Common myeloid progenitor, CD34-positive (primary cell): ENCODE data around the gene OR2T11.
"Not testable (repeated sequence)": the region's sequence is repeated elsewhere in the genome, so short reads cannot be mapped to it uniquely, and the experiment has no call there.

Experiments
- CTCF ChIA-PET: fragments of 350-600 bp; sonication (Branson Sonifier 250); formaldehyde crosslinking; loops from one replicate; lab custom pipeline; 2021; ENCODE audit warnings: antibody characterized with exemption; lab: Charles Lee
- POLR2A ChIA-PET: fragments of 350-600 bp; sonication (Branson Sonifier 250); formaldehyde crosslinking; loops from one replicate; lab custom pipeline; 2021; ENCODE audit warnings: antibody characterized with exemption; lab: Charles Lee
- DNase-seq, 3 donors: peaks; one replicate each; pipeline versions ENCODE4 v3.0.0 to v3.0.0-alpha.2; 2013
- H3K27ac ChIP-seq, 2 experiments: 1 replicate in 1 of 2; 2 replicates in 1 of 2; pipeline ENCODE4 v1.7.0; 2013; ENCODE audit warnings: inconsistent platforms in 2 of 2, low read length in 2 of 2, mild to moderate bottlenecking in 2 of 2, low read depth in 1 of 2, moderate library complexity in 1 of 2; ENCODE audit not compliant: severe bottlenecking in 2 of 2, insufficient read depth in 1 of 2, poor library complexity in 1 of 2
- H3K27me3 ChIP-seq, 5 experiments: replicated peaks in 2 of 5; 1 replicate in 3 of 5; 2 replicates in 2 of 5; pipeline versions ENCODE4 v1.6.1 to v1.7.0; 2013; ENCODE audit warnings: low read length in 4 of 5, mild to moderate bottlenecking in 2 of 5, moderate library complexity in 2 of 5, inconsistent platforms in 1 of 5; ENCODE audit not compliant: insufficient read depth in 5 of 5, control insufficient read depth in 4 of 5
- H3K36me3 ChIP-seq, 4 experiments: 1 replicate in 2 of 4; 2 replicates in 2 of 4; pipeline versions ENCODE4 v1.6.1 to v1.7.0; 2013; ENCODE audit warnings: low read length in 3 of 4, control low read depth in 1 of 4, mild to moderate bottlenecking in 1 of 4; ENCODE audit not compliant: control insufficient read depth in 4 of 4, insufficient read depth in 4 of 4
- H3K4me1 ChIP-seq, 4 experiments: 1 replicate in 3 of 4; 2 replicates in 1 of 4; pipeline versions ENCODE4 v1.6.1 to v1.7.1; 2013; ENCODE audit warnings: low read length in 3 of 4, mild to moderate bottlenecking in 3 of 4, control low read depth in 1 of 4, inconsistent platforms in 1 of 4, moderate library complexity in 1 of 4; ENCODE audit not compliant: control insufficient read depth in 4 of 4, insufficient read depth in 4 of 4; ENCODE audit errors: control extremely low read depth in 1 of 4
- H3K4me3 ChIP-seq, 7 experiments: 1 replicate in 4 of 7; 2 replicates in 3 of 7; pipeline versions ENCODE4 v1.5.1 to v1.7.0; 2013; ENCODE audit warnings: mild to moderate bottlenecking in 7 of 7, low read length in 6 of 7, moderate library complexity in 6 of 7, inconsistent platforms in 2 of 7, low read depth in 2 of 7, control low read depth in 1 of 7; ENCODE audit not compliant: insufficient read depth in 4 of 7, control insufficient read depth in 1 of 7; ENCODE audit errors: extremely low read depth in 1 of 7
- H3K9me3 ChIP-seq, 5 experiments: 1 replicate in 4 of 5; 2 replicates in 1 of 5; pipeline versions ENCODE4 v1.6.1 to v1.7.1; 2013; ENCODE audit warnings: low read length in 4 of 5, mild to moderate bottlenecking in 2 of 5, inconsistent platforms in 1 of 5, low read depth in 1 of 5, moderate library complexity in 1 of 5; ENCODE audit not compliant: control insufficient read depth in 4 of 5, insufficient read depth in 2 of 5; ENCODE audit errors: control extremely low read depth in 1 of 5
- WGBS: methylation state at CpG from one replicate; pipeline ENCODE4 v1.1.5; 2013; ENCODE audit not compliant: insufficient coverage; 5-methylcytosine and 5-hydroxymethylcytosine counted together

OR2T11 gene

DNA sequence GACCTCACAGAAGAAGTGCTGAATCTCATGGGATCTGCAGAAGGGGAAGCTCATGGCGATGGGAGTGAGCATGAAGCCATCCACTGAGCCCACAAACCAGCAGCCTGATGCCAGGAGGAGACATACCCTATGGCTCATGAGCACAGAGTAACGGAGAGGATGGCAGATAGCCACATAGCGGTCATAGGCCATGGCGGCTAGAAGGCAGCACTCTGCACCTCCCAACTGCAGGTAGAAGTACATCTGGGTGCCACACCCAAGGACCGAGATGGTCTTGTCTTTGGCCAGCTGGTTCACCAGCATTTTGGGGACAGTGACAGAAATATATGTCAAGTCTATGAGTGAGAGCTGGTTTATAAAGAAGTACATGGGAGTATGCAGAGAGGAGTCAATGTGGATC lies 41.7 kb downstream of the OR2T11 start:
- CTCF ChIA-PET: no interaction called here
- Histone ChIP-seq H3K27ac (no peak overlapping the region), H3K36me3 (no peaks in the 10 kb centered on the region), H3K9me3 (no peaks in the 10 kb centered on the region), H3K27me3 (no peaks in the 10 kb centered on the region), H3K4me1 (peaks cover 0 to 3% (median 0%) of the 10 kb centered on the region in 4 experiments), H3K4me3 (no peak overlapping the region)
- POLR2A ChIA-PET: no interaction called here
- 100% methylated on average over 4 of the region's 5 CpGs for WGBS
- DNase-seq: no peak

- ChIA-PET POLR2A (no interaction called here), CTCF (no interaction called here)
These were observed 42.2 kb downstream of the OR2T11 start for GRCh38 chr1:248592655-248593054.

GRCh38 chr1:248590055-248590454 lies 44.8 kb downstream of the OR2T11 start:
- 93% methylated on average over 13 of the region's 17 CpGs for WGBS

More at GRCh38 chr1:248592655-248593054, 42.2 kb downstream of the OR2T11 start:
- Histone ChIP-seq H3K36me3 (no peaks in the 10 kb centered on the region), H3K9me3 (no peaks in the 10 kb centered on the region), H3K4me3 (no peak overlapping the region), H3K4me1 (peaks cover 0 to 3% (median 0%) of the 10 kb centered on the region in 4 experiments), H3K27ac (no peak overlapping the region), H3K27me3 (no peaks in the 10 kb centered on the region)
- no peak for DNase-seq
- WGBS: no CpG with 5 or more reads among the region's 1 CpG

DNA sequence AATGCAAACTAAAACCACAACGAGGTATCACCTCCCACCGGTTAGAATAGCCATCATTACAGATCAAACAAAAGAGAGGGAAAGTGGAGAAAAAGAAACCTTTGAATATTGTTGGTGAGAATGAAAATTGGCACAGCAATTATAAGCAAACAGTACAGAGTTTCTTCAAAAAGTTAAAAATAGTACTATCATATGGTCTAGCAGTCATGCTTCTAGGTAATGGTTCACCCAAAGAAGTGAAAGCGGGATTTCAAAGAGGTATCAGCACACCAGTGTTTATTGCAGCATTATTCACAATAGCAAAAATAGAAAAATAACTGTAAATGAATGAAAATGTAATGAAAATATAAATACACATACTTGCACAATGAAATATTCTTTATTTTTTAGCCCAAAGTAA lies 45.6 kb downstream of the OR2T11 start:
- WGBS: no CpG with 5 or more reads among the region's 3 CpGs
- Histone ChIP-seq H3K27ac (no peak overlapping the region), H3K36me3 (no peaks in the 10 kb centered on the region), H3K4me1 (no peaks in the 10 kb centered on the region), H3K9me3 (no peaks in the 10 kb centered on the region), H3K4me3 (no peak overlapping the region), H3K27me3 (no peaks in the 10 kb centered on the region)
- no peak for DNase-seq
- ChIA-PET POLR2A (no interaction called here), CTCF (no interaction called here)

More at GRCh38 chr1:248590055-248590454, 44.8 kb downstream of the OR2T11 start:
- H3K36me3 ChIP-seq: no peaks in the 10 kb centered on the region
- POLR2A ChIA-PET: no interaction called here
- CTCF ChIA-PET: no interaction called here
- no peak for DNase-seq
- no peaks in the 10 kb centered on the region for H3K4me1 ChIP-seq
- H3K27ac ChIP-seq: no peak overlapping the region
- no peaks in the 10 kb centered on the region for H3K27me3 ChIP-seq
- H3K9me3 ChIP-seq: no peaks in the 10 kb centered on the region
- H3K4me3 ChIP-seq: no peak overlapping the region

- Histone ChIP-seq H3K27me3 (no peaks in the 10 kb centered on the region), H3K36me3 (no peaks in the 10 kb centered on the region), H3K4me3 (no peak overlapping the region), H3K4me1 (no peaks in the 10 kb centered on the region), H3K27ac (no peak overlapping the region), H3K9me3 (no peaks in the 10 kb centered on the region)
- POLR2A ChIA-PET: no interaction called here
- WGBS: 100% methylated on average over 2 of the region's 3 CpGs
- DNase-seq: no peak
- CTCF ChIA-PET: no interaction called here
These were observed 49.6 kb downstream of the OR2T11 start for GRCh38 chr1:248585266-248585665.

DNA sequence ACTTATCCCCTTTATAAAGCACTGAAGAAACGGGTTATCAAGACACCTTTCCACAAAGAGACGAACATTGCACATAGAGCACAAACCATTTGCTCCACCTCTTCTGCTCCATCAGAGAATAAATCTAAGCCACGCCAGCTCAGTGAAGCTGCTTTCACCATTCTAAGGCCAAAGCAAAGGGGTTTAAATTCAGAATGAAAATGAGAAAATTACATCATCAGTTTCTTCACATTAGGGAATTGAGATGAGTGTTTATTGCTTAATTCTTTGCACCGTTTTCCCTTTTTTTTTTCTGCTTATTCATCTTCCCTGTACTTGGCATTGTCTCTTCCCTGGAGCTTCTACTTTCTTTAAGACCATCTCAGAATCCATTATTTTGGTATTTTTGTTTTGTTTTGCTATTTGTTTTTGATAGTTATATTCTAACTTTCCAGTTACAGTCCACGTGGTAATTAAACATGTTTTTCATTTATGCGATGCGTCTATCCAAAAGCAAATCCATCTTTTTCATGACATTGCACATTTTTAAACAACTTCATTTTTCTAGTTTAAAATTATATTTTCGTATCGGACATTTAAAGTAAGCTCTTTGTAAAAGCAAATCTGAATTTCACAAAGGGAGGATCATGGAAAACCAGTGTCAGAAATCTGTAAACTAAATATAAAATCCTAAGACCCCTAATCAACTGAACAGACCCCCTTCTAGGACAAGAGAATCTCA lies 58.5 kb downstream of the OR2T11 start:
- Histone ChIP-seq H3K9me3 (peaks cover 0 to 1% (median 0%) of the 10 kb centered on the region in 5 experiments), H3K27me3 (no peaks in the 10 kb centered on the region), H3K36me3 (no peaks in the 10 kb centered on the region), H3K4me1 (no peaks in the 10 kb centered on the region), H3K4me3 (no peak overlapping the region), H3K27ac (no peak overlapping the region)
- CTCF ChIA-PET: no interaction called here
- no peak for DNase-seq
- POLR2A ChIA-PET: no interaction called here
- 100% methylated on average over 4 of the region's 9 CpGs for WGBS

DNA sequence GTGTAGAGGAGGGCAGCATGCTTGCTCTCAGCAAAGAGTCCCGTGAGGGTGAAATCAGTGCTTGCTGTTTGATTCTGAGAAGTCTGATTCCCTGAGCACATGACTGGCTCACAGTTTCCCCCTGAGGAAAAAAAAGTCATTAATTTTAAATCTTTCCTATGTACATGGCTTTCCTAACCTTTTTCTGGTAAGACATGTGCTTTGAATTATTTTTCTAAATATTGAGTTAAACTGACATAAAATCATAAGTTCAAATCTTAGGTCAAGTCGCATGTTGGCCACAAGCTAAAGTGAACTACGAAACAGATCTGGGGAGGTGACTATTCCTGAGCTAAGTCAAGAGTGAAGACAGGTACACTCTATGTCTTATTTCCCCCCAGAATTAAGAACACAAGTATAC lies 60.2 kb downstream of the OR2T11 start, which contains the start of gene OR2T34:
TSS of gene OR2T34 (minus strand) at position 101 of the 400 bp plus-strand sequence. CDS start at position 101, 0 bp downstream.
- POLR2A ChIA-PET, CTCF ChIA-PET, H3K9me3 ChIP-seq, H3K36me3 ChIP-seq, DNase-seq, H3K4me3 ChIP-seq, H3K4me1 ChIP-seq, H3K27ac ChIP-seq, H3K27me3 ChIP-seq: not testable (repeated sequence)
- no CpG with 5 or more reads among the region's 3 CpGs for WGBS
